Middle frontal gyrus (tissue), 1 donor: ENCODE measurements around the gene DES.

Experiments used
- DNase-seq: peaks from one replicate; pipeline ENCODE4 v3.0.0-alpha.2; 2015; ENCODE audit warnings: low spot score; ENCODE audit errors: extremely low spot score

DES gene

DNA sequence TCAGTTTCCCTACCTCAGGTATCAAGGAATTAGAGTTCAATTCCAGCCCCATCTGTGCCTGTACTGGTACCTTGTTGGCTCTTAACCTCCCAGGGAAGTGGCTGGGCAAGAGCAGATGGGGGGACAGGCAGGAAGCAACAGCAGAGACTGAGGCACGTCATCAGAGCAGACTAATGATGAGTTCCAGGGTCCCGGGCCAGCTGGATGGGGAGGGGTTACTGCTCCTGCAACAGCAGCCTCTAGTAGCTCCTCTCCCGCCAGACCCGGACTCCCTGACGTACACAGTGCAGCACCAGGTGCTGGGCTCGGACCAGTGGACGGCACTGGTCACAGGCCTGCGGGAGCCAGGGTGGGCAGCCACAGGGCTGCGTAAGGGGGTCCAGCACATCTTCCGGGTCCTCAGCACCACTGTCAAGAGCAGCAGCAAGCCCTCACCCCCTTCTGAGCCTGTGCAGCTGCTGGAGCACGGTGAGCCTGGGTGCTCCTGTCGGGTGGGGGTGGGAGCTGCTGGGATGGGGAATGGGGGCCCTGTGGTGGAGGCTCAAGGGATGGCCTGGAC lies 54.5 kb downstream of the DES start:
- DNase-seq = no peak

DNA sequence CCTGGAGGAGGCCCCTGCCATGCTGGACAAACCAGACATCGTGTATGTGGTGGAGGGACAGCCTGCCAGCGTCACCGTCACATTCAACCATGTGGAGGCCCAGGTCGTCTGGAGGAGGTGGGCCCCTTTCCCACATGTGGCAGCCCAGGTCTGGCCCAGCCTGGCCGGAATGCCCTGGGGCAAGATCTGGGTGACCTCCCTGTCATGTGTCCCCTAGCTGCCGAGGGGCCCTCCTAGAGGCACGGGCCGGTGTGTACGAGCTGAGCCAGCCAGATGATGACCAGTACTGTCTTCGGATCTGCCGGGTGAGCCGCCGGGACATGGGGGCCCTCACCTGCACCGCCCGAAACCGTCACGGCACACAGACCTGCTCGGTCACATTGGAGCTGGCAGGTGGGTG lies 55.3 kb downstream of the DES start:
- DNase-seq = no peak

DNA sequence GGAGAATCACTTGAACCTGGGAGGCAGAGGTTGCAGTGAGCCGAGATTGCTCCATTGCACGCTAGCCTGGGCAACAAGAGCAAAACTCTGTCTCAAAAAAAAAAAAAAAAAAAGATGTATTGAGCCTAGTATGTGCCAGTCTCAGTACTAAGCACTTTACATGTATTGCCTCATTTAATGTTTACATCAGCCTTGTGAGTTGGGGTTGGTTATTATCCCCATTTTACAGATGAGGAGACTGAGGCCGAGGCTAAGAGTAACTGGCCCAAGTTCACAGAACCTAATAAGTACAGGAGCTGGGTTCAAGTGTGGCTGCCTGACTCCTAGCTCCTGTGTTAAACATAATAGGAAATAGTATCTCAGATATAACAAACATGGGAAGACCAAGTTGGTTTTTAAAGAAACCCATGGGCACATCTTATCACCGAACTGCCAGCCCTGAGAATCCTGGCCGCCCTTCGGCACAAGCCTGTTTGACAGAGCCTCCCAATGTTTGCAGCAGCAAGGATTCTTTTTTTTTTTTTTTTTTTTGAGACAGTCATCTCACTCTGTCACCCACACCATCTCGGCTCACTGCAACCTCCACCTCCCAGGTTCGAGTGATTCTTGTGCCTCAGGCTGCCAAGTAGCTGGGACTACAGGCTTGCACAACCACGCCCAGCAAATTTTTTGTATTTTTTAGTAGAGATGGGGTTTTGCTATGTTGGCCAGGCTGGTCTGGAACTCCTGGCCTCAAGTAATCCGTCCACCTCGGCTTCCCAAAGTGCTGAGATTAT lies 56.3 kb downstream of the DES start:
- DNase-seq = no peak

DNA sequence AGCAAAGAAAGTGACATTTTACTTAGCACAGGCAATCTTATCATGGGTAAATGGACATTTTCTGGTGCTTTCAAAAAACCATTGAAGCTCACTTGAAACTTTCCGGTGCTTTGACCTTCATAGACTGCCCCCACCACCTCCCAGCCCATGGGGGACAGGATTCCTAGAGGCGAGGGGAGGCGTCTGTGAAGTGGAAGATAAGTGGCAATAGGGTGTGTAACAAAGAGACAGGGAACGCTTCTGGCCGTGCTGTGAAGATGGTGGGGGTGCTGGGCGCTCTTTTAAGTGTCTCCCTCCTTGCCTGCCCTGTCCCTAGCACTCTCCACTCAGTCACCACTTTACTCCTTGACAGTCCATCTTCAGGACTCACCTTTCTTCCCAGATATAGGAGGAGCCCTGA lies 57.1 kb downstream of the DES start:
- no peak for DNase-seq

DNA sequence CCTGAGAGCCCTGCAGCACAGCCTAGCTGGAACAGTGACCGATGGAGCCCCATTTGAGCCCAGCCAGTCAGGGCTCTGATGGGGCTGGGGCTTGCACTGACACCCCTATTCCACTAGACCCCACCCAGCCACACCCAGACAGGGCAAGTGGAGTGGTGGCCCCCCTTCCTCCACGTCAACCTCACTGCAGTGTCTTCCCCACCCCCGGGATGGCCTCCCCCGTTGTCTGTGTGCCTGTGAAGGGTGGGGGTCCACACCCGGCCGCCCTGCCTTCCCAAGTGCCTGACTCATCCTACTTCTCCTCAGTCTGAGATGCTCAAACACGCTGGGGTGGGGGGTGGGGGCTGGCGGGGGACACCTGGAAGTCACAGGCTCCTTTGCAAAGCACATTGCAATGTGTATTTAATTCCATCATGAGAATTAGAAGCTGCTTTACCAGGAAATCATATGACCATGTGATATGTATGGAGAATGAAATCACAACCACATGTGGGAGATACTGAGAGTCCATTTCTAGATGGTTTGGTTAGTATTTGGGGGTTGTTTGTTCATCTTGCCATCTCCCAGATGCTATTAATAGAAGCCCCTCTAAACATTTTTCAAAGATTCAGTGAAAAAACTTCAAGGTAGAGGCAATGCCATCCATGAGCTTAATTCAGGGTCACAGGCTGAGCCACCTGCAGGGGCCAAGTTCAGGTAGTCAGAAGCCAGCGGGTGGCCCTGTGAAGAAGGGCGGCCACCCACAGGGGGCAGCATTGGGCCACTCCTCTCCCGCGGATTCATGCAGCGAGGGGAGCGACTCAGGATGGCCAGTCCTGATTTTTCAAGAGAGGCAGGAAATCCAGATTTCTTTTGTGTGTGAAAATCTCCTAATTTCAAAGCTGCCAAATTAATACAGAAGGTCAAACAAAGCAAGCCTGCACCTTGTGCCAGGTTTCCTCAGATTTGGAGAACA lies 57.8 kb downstream of the DES start:
- DNase-seq = no peak
